Measurements from ENCODE around the gene KCNH1. TPM values are rescaled to one million over a fixed set of nuclear protein-coding genes. Genes with fewer than 3 reads are reported as not detected.

KCNH1 gene
- total and polyA plus RNA-seq, 9 of the 15 experiments (the other 6 are each of a cell fraction or from before 2014, with no cell fraction given) = not detected

GRCh38 chr1:210743038-210743437 is 390.9 kb downstream of the KCNH1 start:
- no peaks in the 10 kb centered on the region for H3K79me2 ChIP-seq (ENCODE audit: control insufficient read depth, insufficient read depth, low read length)
- no peak overlapping the region for H3K27ac ChIP-seq (ENCODE audit: extremely low read depth, low read depth, low read length)
- in situ Hi-C loops (cut with MboI) = no loop called here
- WGBS (ENCODE audit: insufficient coverage, low coverage, missing lambda C conversion rate) = 5% methylated on average over 3 of the region's 3 CpGs
- intact Hi-C loops (cut with micrococcal nuclease) = no loop called here
- BruUV-seq (replicated peaks) = no TSS peak
- H3K9me1 ChIP-seq (ENCODE audit: control insufficient read depth, insufficient read depth, low read length) = no peaks in the 10 kb centered on the region
- TF ChIP-seq CTCF (IDR thresholded peaks at IDR 0.05 in 2 of 3, conservative IDR thresholded peaks at IDR 0.05 in 1 of 3; ENCODE audit: insufficient read depth in 2 of 3, low read depth in 1 of 3, low read length in 3 of 3) = peak in 1 of 3 experiments; percentile 20; a peak in 1 of 6 replicates
- TF ChIP-seq ARID3A (IDR thresholded peaks at IDR 0.05; ENCODE audit: borderline replicate concordance, low read depth, low read length) = no peak
- ChIA-PET POLR2A (interaction anchor here (0.5 to 0.8 kb wide), 3 partner anchors 12 to 132 kb away, joined by 3 read pairs; no protein-coding TSS in a partner anchor), CTCF (ENCODE audit: low intra/inter-chr PET ratio) (no interaction called here)
- H3K4me1 ChIP-seq (replicated peaks in 1 of 2; ENCODE audit: control insufficient read depth in 2 of 2, insufficient read depth in 2 of 2, low read length in 2 of 2) = no peaks in the 10 kb centered on the region
- peaks cover 0 to 2% of the 10 kb centered on the region in 2 experiments; a peak in 2 of 5 replicates for H3K27me3 ChIP-seq (ENCODE audit: control insufficient read depth in 2 of 2, insufficient read depth in 2 of 2, low read length in 2 of 2)
- H3K9ac ChIP-seq (ENCODE audit: insufficient read depth in 1 of 2, low read depth in 2 of 2, low read length in 2 of 2) = no peak overlapping the region
- no peaks in the 10 kb centered on the region for H4K20me1 ChIP-seq (replicated peaks; ENCODE audit: control insufficient read depth, insufficient read depth, low read length)
- DNase-seq (ENCODE audit: extremely low read depth in 1 of 4, low spot score in 3 of 4) (peak in 1 of 4 experiments; percentile 8), FAIRE-seq (no peak), ATAC-seq (peak; percentile 61)
- H2AFZ ChIP-seq (ENCODE audit: low read depth, low read length) = no peak overlapping the region
- no peak overlapping the region for H3K4me2 ChIP-seq (ENCODE audit: insufficient read depth, low read length)
- no peaks in the 10 kb centered on the region for H3K9me3 ChIP-seq (replicated peaks; ENCODE audit: control insufficient read depth, insufficient read depth, low read depth, low read length)
- no peak overlapping the region for H3K4me3 ChIP-seq
- no peaks in the 10 kb centered on the region for H3K36me3 ChIP-seq (ENCODE audit: control insufficient read depth, insufficient read depth, low read length)
